Neuron (in vitro differentiated cells): ENCODE measurements around the gene KRTAP26-1.

Source experiments
- H2AFZ ChIP-seq: one replicate; pipeline ENCODE4 v1.6.1; 2013; ENCODE audit warnings: low read depth, mild to moderate bottlenecking, inconsistent platforms, low read length, moderate library complexity
- H3K27me3 ChIP-seq: one replicate; pipeline ENCODE4 v1.6.1; 2013; ENCODE audit warnings: low read length; ENCODE audit not compliant: insufficient read depth
- H3K36me3 ChIP-seq: one replicate; pipeline ENCODE4 v1.6.1; 2013; ENCODE audit warnings: low read length; ENCODE audit not compliant: insufficient read depth
- H3K4me1 ChIP-seq: one replicate; pipeline ENCODE4 v1.6.1; 2013; ENCODE audit warnings: low read length; ENCODE audit not compliant: insufficient read depth
- H3K4me3 ChIP-seq: 2 replicates; pipeline ENCODE4 v1.5.1; 2013; ENCODE audit warnings: mild to moderate bottlenecking, low read length, moderate library complexity
- H3K9me3 ChIP-seq: one replicate; pipeline ENCODE4 v1.6.1; 2013; ENCODE audit warnings: low read length

The KRTAP26-1 gene

DNA sequence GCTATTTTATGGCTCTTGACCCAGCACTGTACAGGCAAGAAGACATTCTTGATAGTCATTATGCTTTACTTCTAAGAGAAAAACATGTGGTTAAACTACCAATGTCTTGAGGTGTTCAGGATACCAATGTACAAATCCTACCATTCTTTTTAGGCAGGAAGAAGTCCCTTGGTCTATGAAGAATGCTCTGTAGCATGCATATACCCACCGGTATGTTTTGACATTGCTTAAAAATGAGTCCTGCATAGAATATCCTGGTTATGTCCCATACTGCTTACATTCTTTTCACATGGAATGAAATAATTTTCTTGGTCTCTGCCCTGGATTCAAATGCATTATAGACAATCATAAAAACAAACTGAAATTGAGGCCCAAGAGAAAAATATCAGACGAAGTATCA is 12.6 kb upstream of the KRTAP26-1 start:
- H3K36me3 ChIP-seq, result no peaks in the 10 kb centered on the region
- no peaks in the 10 kb centered on the region for H3K9me3 ChIP-seq
- no peaks in the 10 kb centered on the region for H3K27me3 ChIP-seq
- H3K4me3 ChIP-seq, result no peak overlapping the region
- no peak overlapping the region for H2AFZ ChIP-seq
- H3K4me1 ChIP-seq, result no peaks in the 10 kb centered on the region

DNA sequence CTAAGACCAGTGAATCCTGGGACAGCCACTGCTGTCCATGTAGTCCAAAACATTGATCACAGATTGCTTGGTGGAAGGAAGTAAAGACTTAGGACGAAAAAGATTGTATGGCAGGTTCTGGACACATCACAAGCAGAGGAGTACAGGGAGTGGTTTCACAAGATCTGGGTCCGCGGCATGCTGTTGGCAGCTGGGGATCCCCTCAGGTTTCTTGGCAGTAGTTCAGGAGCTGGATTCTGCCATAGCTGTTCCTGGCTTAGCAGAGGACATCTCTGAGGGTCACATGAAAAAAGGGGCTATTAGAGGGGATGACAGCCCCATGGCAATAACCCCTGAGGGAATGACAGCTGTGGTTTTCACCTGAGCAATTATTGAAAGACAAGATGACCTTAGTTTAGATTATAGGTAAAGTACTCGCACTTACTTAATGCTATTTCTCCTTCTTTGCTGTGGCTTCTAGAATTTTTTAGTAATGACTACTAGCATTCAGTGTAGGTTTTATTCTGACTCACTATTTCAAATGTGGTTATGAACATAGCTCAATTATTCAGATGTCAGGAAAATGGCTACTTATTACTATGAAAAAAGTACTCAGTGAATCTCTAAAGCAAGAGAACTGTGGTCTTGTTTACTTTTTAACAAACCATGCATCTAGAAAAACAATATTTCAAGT is 9.2 kb upstream of the KRTAP26-1 start:
- Histone ChIP-seq H3K4me3 (no peak overlapping the region), H3K9me3 (no peaks in the 10 kb centered on the region), H3K4me1 (no peaks in the 10 kb centered on the region), H2AFZ (no peak overlapping the region), H3K36me3 (no peaks in the 10 kb centered on the region), H3K27me3 (no peaks in the 10 kb centered on the region)

DNA sequence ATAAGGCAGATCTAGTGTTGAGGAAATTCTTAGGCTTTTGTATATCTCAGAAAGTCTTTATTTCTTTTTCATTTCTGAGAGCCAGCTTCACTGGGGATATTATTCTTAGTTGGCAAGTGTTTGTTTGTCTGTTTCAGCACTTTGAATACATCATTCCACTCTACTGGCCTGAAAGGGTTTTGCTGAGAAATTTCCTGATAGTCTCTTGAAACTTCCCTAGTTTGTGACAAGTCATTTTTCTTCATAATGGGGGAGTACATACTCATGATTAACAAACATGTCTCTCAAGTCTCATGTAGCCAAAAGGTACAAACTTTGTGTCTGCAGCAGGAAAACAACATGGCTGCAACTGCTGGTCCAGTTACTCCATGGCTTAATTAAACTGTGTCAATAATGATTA is 6.3 kb upstream of the KRTAP26-1 start:
- H3K36me3 ChIP-seq, result no peaks in the 10 kb centered on the region
- no peaks in the 10 kb centered on the region for H3K27me3 ChIP-seq
- no peak overlapping the region for H2AFZ ChIP-seq
- no peaks in the 10 kb centered on the region for H3K9me3 ChIP-seq
- H3K4me3 ChIP-seq, result no peak overlapping the region
- H3K4me1 ChIP-seq, result no peaks in the 10 kb centered on the region

DNA sequence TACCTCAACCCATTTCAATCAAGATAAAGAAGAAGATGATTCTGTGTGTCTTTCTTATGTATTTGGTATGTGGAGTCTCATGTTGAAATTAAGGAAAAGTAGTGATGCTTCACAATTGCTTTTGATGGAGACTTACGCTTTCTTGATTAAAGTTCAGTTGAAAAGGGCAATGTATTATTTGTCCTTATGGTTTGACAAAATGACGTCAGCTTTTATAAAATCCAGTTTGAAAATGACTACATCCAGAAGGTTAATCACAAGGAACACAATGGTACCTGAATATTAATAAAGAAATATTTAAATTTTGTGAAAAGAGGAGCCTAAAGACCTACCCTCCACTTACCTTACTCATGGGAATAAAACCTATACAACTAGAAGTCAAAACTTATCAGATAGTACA is 4.4 kb downstream of the KRTAP26-1 start:
- no peaks in the 10 kb centered on the region for H3K36me3 ChIP-seq
- no peaks in the 10 kb centered on the region for H3K9me3 ChIP-seq
- no peak overlapping the region for H2AFZ ChIP-seq
- no peaks in the 10 kb centered on the region for H3K27me3 ChIP-seq
- H3K4me1 ChIP-seq, result no peaks in the 10 kb centered on the region
- no peak overlapping the region for H3K4me3 ChIP-seq

DNA sequence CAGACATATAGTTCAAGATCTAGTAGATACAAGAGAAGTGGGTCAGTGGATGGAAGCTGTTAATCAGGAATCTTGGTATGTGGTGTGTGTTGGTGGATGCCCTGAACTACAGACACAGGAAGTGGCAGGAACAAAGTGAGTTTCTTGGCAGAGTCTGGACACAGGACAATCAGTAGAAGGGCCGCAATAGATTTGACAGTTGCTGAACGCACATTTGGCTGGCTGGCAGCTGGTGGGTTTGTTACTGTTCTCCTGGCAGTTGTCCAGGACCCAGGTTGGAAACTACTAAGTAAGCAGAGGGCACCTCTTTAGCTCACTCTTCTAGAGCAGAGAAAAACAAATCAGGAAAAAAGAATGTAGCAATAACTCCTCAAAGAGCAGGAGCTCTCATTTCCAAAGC is 13.2 kb downstream of the KRTAP26-1 start:
- H3K36me3 ChIP-seq, result no peaks in the 10 kb centered on the region
- no peak overlapping the region for H2AFZ ChIP-seq
- H3K27me3 ChIP-seq, result no peaks in the 10 kb centered on the region
- no peak overlapping the region for H3K4me3 ChIP-seq
- no peaks in the 10 kb centered on the region for H3K9me3 ChIP-seq
- no peaks in the 10 kb centered on the region for H3K4me1 ChIP-seq

DNA sequence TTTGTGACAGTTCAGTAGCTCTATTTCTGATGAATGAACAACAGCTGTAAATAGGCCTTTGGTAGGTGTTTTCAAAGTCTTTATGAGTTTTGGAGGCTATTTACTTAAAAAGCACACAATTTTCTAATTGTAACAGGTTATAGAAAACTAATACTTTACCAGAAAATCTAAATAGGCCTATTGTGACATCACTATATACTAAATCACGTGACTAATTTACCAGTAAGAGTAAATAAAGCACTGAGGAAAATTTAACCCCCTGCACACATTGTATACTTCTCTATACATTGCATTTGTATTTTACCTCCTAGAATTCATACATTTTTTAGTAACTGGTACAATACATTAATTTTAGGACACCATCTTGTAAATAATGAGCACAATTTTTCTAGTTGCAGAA is 15.0 kb downstream of the KRTAP26-1 start:
- Histone ChIP-seq H3K9me3 (no peaks in the 10 kb centered on the region), H2AFZ (no peak overlapping the region), H3K4me3 (no peak overlapping the region), H3K4me1 (no peaks in the 10 kb centered on the region), H3K27me3 (no peaks in the 10 kb centered on the region), H3K36me3 (no peaks in the 10 kb centered on the region)

DNA sequence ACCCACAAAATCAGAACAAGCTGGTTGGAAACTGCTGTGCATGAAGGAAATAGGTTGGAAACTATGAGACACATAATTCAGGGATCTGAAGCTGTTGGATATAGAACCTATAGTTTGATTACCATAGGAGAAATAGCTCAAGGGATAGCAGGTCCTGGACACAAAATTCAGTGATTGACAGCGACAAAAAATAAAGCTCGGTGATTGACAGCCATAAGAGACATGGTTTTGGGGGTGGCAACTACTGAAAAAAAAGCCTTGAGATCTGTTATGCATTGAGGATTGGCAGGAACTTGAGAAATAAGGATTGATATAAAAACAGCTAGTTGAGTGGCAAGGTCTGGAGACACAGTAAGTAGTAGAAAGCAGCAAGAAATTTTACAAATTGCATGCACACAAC is 30.9 kb downstream of the KRTAP26-1 start, which contains the start of gene KRTAP25-1:
Gene KRTAP25-1 (minus strand): TSS at position 300 of the 400 bp plus-strand sequence. CDS start 24 bp downstream, at position 276.
- no peaks in the 10 kb centered on the region for H3K36me3 ChIP-seq
- H3K9me3 ChIP-seq, result no peaks in the 10 kb centered on the region
- H2AFZ ChIP-seq, result no peak within 1 kb of the TSS
- no peaks in the 10 kb centered on the region for H3K4me1 ChIP-seq
- no peaks in the 10 kb centered on the region for H3K27me3 ChIP-seq
- H3K4me3 ChIP-seq, result no peak within 1 kb of the TSS

DNA sequence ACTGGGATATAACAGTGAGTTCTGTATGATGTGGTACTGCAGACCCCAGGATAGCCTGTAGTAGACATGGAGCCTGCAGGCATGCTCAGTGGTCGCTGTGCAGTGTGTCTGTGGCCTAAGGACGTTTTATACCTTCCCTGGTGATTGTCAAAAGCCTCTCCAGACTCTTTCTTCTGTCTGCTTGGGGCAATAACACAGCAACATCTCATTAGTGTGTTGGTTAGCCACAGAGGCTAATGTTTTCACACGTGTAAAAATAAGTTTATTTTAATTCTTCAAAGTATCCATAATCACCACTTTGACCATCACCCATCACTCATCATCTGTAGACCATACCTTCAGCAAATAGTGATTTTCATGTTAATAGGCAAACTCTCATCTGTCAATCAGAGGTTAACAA is 37.3 kb downstream of the KRTAP26-1 start, which contains the start of gene KRTAP24-1:
Gene KRTAP24-1 (minus strand): TSS at position 101 of the 400 bp plus-strand sequence. CDS start 18 bp downstream, at position 83.
- Histone ChIP-seq H3K4me1 (no peaks in the 10 kb centered on the region), H2AFZ (no peak within 1 kb of the TSS), H3K27me3 (no peaks in the 10 kb centered on the region), H3K36me3 (no peaks in the 10 kb centered on the region), H3K4me3 (no peak within 1 kb of the TSS), H3K9me3 (no peaks in the 10 kb centered on the region)

DNA sequence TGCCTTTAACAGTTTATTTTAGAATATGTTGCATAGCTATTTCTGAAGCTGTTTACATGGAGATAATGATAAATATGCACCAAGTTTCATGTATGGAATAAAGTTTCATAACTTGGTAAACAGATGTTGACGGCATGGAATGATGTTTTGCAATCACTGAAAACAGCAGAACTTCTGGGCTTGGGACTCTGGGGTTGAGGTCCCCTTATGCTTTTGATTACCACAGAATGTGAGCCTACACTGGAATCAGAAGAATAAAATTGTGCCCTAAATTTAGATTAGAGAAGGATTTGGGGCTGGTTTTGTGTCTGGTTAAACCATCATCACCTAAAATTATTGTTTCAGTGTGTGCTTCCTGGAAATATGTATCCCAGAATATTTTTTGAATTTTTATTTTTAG is 48.5 kb downstream of the KRTAP26-1 start:
- Histone ChIP-seq H2AFZ (no peak overlapping the region), H3K4me1 (no peaks in the 10 kb centered on the region), H3K36me3 (no peaks in the 10 kb centered on the region), H3K4me3 (no peak overlapping the region), H3K27me3 (no peaks in the 10 kb centered on the region), H3K9me3 (no peaks in the 10 kb centered on the region)

DNA sequence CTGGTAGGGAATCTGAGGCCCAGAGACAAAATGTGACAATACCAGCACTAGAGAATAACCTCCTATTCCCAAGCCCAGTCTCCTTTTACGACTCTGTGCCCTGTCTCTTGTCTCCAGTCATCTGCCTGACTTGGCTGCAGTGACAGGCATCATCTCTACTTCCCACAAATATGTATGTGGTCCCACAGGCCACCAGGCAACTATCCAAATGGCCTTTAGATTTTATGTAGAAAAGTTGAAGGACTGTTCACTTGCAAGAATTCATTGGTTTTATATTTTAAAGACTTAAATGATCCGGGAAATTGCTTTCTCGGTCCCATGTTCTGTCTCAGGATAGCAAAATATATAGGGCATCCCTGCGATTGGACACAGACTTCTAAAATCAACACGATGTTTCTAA is 49.0 kb downstream of the KRTAP26-1 start:
- Histone ChIP-seq H3K36me3 (no peaks in the 10 kb centered on the region), H2AFZ (no peak overlapping the region), H3K27me3 (no peaks in the 10 kb centered on the region), H3K4me1 (no peaks in the 10 kb centered on the region), H3K4me3 (no peak overlapping the region), H3K9me3 (no peaks in the 10 kb centered on the region)

DNA sequence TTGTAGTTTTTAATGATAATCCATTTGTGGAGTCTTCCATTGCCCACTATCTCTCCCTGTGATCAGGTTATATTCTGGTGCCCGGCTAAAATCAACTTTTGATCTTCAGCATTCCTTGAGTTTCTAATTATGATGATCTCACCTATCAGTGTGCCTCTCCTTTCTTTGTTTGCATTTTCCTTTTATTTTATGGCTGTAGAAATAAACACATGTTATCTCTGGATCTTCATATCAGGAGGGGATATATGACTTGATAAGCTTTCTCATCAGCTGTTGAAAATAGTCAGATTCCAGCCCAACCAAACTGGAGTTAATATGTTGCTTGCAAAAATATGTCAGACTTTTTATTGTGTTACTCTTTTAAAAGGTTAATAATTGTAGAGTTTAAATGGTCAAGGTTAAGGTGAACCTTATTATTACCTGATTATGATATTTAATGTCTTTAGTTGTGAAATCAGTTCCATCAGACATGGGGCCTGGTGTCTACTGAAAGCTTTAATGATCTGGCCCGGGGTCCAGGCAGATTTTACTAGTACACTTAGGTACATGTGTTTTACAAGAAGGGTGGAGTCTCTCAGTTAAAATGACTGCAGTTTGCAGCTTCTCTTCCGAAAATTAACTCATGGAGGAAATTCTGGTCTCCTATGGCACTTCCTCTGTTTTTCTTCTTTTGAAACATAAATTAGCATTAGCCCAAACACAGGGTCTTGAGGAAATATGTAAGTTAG is 50.1 kb downstream of the KRTAP26-1 start:
- Histone ChIP-seq H3K9me3 (no peaks in the 10 kb centered on the region), H3K4me1 (no peaks in the 10 kb centered on the region), H3K27me3 (no peaks in the 10 kb centered on the region), H3K4me3 (no peak overlapping the region), H3K36me3 (no peaks in the 10 kb centered on the region), H2AFZ (no peak overlapping the region)
